HUES64 (cell line): Measurements from ENCODE around the gene VRK1.

Experiments used
- H3K27ac ChIP-seq: 2 replicates; pipeline ENCODE4 v1.7.0; 2013; ENCODE audit warnings: low read depth, low read length, inconsistent platforms
- H3K27me3 ChIP-seq: 2 replicates; pipeline ENCODE4 v1.6.1; 2013; ENCODE audit warnings: mild to moderate bottlenecking, low read length; ENCODE audit not compliant: insufficient read depth
- H3K36me3 ChIP-seq: 2 replicates; pipeline ENCODE4 v1.6.1; 2013; ENCODE audit warnings: mild to moderate bottlenecking, low read length; ENCODE audit not compliant: insufficient read depth
- H3K4me1 ChIP-seq: 2 replicates; pipeline ENCODE4 v1.6.1; 2013; ENCODE audit warnings: mild to moderate bottlenecking, low read length, moderate library complexity; ENCODE audit not compliant: insufficient read depth
- H3K4me3 ChIP-seq: 2 replicates; pipeline ENCODE4 v1.5.1; 2013; ENCODE audit warnings: mild to moderate bottlenecking, low read length, moderate library complexity
- H3K9ac ChIP-seq: 2 replicates; pipeline ENCODE4 v1.6.1; 2013; ENCODE audit warnings: mild to moderate bottlenecking, low read depth, low read length
- H3K9me3 ChIP-seq: 2 replicates; pipeline ENCODE4 v1.6.1; 2013; ENCODE audit warnings: low read depth, low read length; ENCODE audit not compliant: insufficient read depth
- WGBS: fragments of 150-250, 120-280 bp; methylation state at CpG from one replicate; pipeline ENCODE4 v1.1.7; 2013; ENCODE audit warnings: missing lambda C conversion rate; 5-methylcytosine and 5-hydroxymethylcytosine counted together

The VRK1 gene

DNA sequence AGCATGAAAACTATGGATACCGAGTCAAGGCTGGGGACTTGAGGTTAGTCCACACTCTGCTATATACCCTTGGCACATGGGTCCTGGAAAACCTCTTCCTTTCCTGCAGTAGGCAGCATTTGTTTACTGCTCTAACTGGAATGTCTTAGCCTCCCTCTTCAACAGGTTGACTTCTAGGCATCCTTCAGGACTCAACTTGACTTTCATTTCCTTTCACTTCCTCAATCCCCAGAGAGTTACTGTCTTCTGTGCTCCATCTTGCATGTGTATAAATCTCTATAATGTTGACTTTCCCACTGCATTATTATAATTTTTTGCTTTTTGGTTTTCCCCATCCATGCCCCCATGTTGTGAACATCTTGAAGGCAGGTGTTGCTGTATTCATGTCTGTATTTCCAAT is 107.9 kb downstream of the VRK1 start:
- H3K27me3 ChIP-seq, result no peaks in the 10 kb centered on the region

DNA sequence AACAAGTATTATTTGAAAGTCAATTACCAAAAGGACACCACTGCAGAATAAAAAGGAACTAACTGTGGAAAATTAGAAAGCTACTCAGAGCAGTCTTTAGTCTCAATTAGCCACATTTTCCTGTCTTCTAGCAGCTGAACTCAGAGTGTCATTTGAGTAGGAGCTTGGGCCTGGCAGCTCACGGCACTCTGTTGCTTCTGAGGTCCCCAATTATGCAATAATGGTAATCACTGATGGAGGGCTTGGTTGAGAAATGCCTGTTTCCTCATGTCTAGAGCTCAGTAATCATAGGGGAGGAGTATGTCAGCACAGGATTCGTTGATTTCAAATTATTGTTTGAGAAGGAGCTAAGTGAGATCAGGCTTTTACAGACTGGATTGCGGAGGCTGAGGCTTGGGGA is 108.6 kb downstream of the VRK1 start:
- no peaks in the 10 kb centered on the region for H3K27me3 ChIP-seq
- peaks cover 6% of the 10 kb centered on the region for H3K9me3 ChIP-seq
- H3K36me3 ChIP-seq, result no peaks in the 10 kb centered on the region
- H3K4me3 ChIP-seq, result no peak overlapping the region
- 91% methylated on average over 3 of the region's 3 CpGs for WGBS
- peaks cover 14% of the 10 kb centered on the region for H3K4me1 ChIP-seq
- no peak overlapping the region for H3K9ac ChIP-seq
- no peak overlapping the region for H3K27ac ChIP-seq

More for the DNA sequence above, 107.9 kb downstream of the VRK1 start:
- Histone ChIP-seq H3K4me3 (no peak overlapping the region), H3K4me1 (peaks cover 14% of the 10 kb centered on the region), H3K36me3 (no peaks in the 10 kb centered on the region), H3K27ac (no peak overlapping the region), H3K9me3 (peaks cover 5% of the 10 kb centered on the region), H3K9ac (no peak overlapping the region)
- 96% methylated on average over 1 of the region's 1 CpG for WGBS

DNA sequence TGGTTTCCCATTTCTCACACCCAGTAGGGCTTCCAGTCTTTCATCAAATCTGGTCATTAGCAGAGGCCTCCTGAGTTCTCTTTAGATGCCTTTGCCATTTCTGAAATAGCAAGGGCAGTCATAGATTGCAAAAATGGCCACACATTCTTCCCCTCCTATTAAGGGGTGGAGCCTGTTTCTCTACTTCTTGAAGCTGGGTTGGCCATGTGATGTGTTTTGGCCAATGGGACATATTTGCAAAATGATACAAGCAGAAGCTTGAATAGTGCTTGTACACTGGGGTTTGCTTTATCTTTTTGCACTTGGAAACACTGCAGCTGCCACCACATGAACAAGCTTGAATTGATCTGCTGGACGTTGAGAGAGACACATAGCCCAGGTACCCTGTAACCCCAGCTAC is 109.3 kb downstream of the VRK1 start:
- peaks cover 14% of the 10 kb centered on the region for H3K4me1 ChIP-seq
- 83% methylated on average over 1 of the region's 1 CpG for WGBS
- no peak overlapping the region for H3K27ac ChIP-seq
- H3K36me3 ChIP-seq, result no peaks in the 10 kb centered on the region
- H3K9ac ChIP-seq, result no peak overlapping the region
- no peak overlapping the region for H3K4me3 ChIP-seq
- H3K9me3 ChIP-seq, result peaks cover 6% of the 10 kb centered on the region
- no peaks in the 10 kb centered on the region for H3K27me3 ChIP-seq

DNA sequence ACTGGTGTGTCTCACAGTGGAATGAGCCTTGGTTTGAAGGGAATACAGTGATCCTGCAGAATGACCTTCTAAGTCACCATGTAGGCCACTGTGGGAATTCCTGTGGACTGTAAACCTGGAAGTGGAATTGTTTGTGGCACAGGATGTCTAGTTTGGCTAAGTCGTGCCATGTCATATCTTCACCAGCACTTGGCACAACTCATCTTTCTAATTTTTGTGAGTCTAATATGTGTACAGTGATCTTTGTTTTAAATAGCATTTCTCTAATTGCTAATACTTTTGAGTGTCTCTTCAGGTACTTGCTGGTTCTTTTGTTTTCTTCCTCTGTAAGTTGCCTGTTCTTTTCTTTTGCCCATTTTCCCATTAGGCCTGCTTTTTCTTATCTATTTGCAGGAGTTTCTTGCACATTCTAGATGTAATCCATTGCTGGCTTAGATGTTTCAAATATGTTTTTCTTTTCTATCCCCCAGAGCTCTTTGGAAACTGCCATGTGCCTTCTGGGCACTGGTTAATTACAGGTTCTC is 112.7 kb downstream of the VRK1 start:
- Histone ChIP-seq H3K36me3 (no peaks in the 10 kb centered on the region), H3K9me3 (peaks cover 6% of the 10 kb centered on the region)
- 100% methylated on average over 1 of the region's 1 CpG for WGBS

DNA sequence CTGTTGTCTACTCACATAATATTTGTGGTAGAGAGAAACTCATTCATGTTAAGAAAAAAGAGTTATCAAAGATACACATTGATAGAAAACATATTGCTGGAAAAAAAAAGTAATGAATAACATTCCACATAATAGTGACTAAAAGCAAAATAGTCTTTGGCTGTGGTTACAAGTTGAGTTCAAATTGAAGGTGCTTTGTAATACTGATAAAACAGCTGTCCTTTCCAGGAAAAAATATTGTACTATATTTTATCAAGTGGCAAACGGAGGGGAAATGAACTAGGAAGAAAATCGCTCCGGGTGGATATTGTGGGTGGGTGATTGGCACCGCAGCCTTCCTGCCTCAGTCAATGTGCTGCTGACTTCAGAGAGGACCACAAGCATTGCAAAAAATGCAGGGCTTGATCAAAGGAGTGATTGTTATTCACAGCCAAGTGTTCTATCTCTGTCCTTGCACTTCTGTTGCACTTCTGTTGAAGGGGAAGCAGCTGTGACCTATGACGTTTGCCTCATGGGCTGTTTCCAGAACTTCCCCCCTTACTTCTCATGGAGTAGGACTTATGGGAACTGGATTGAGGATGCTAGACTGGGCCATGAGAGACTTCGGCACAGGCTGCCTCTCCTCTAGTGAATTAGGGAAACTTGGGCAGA is 114.4 kb downstream of the VRK1 start:
- no peaks in the 10 kb centered on the region for H3K36me3 ChIP-seq
- H3K4me1 ChIP-seq, result no peaks in the 10 kb centered on the region
- H3K27me3 ChIP-seq, result no peaks in the 10 kb centered on the region
- H3K27ac ChIP-seq, result no peak overlapping the region
- no peak overlapping the region for H3K9ac ChIP-seq
- 95% methylated on average over 6 of the region's 6 CpGs for WGBS
- no peak overlapping the region for H3K4me3 ChIP-seq
- peaks cover 6% of the 10 kb centered on the region for H3K9me3 ChIP-seq

More for the DNA sequence above, 112.7 kb downstream of the VRK1 start:
- no peaks in the 10 kb centered on the region for H3K4me1 ChIP-seq
- no peak overlapping the region for H3K4me3 ChIP-seq
- no peaks in the 10 kb centered on the region for H3K27me3 ChIP-seq
- no peak overlapping the region for H3K27ac ChIP-seq
- H3K9ac ChIP-seq, result no peak overlapping the region

GRCh38 chr14:96914571-96915128 is 117.5 kb downstream of the VRK1 start:
- Histone ChIP-seq H3K4me3 (no peak overlapping the region), H3K27ac (no peak overlapping the region), H3K9ac (no peak overlapping the region)

GRCh38 chr14:96915478-96915877 is 118.3 kb downstream of the VRK1 start:
- 92% methylated on average over 4 of the region's 4 CpGs for WGBS
- Histone ChIP-seq H3K9me3 (no peaks in the 10 kb centered on the region), H3K4me3 (no peak overlapping the region), H3K4me1 (no peaks in the 10 kb centered on the region), H3K27me3 (no peaks in the 10 kb centered on the region), H3K9ac (no peak overlapping the region), H3K36me3 (no peaks in the 10 kb centered on the region), H3K27ac (no peak overlapping the region)

More at GRCh38 chr14:96914571-96915128, 117.5 kb downstream of the VRK1 start:
- Histone ChIP-seq H3K4me1 (no peaks in the 10 kb centered on the region), H3K9me3 (peaks cover 5% of the 10 kb centered on the region), H3K36me3 (no peaks in the 10 kb centered on the region), H3K27me3 (no peaks in the 10 kb centered on the region)
- WGBS, result 99% methylated on average over 5 of the region's 5 CpGs

- Histone ChIP-seq H3K27me3 (no peaks in the 10 kb centered on the region), H3K9me3 (no peaks in the 10 kb centered on the region), H3K4me3 (no peak overlapping the region), H3K4me1 (no peaks in the 10 kb centered on the region), H3K36me3 (no peaks in the 10 kb centered on the region), H3K27ac (no peak overlapping the region), H3K9ac (no peak overlapping the region)
- WGBS, result 100% methylated on average over 1 of the region's 1 CpG
These were observed 119.6 kb downstream of the VRK1 start for GRCh38 chr14:96916751-96917150.

DNA sequence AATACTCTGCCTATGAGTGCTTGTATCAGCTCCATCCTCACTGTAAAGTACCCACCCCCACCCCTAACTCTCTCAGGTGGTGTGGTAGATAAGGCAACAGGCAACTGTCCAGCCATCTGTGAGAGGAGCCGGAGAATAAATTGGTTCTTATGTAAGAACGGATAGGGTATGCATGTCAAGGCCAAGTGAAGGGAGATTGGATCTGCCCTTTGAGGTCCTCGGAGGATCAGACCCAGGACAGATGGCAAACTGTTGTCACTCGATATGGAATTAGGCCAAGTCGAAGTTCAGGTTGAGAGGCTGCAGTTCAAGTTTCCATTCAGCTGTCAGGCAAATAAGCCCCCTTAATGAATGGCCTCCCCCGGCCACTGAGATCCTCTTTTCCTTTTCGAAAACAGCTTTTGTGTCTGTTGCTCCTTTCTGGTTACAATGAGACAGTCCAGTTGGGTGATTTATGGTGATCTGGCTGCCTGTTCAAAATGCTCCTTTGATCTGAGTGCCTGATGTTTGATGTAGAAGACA is 120.3 kb downstream of the VRK1 start:
- H3K27me3 ChIP-seq, result no peaks in the 10 kb centered on the region
- no peaks in the 10 kb centered on the region for H3K36me3 ChIP-seq
- no peaks in the 10 kb centered on the region for H3K4me1 ChIP-seq
- H3K9me3 ChIP-seq, result peaks cover 5% of the 10 kb centered on the region; the same call in 1 of the 2 replicates
- H3K4me3 ChIP-seq, result no peak overlapping the region
- 94% methylated on average over 7 of the region's 7 CpGs for WGBS
- H3K27ac ChIP-seq, result no peak overlapping the region
- no peak overlapping the region for H3K9ac ChIP-seq

GRCh38 chr14:96920023-96920422 is 122.8 kb downstream of the VRK1 start:
- Histone ChIP-seq H3K27me3 (no peaks in the 10 kb centered on the region), H3K36me3 (no peaks in the 10 kb centered on the region), H3K4me1 (peaks cover 3% of the 10 kb centered on the region; the same call in 1 of the 2 replicates), H3K4me3 (no peak overlapping the region), H3K27ac (no peak overlapping the region), H3K9ac (no peak overlapping the region), H3K9me3 (peaks cover 7% of the 10 kb centered on the region; the same call in 1 of the 2 replicates)
- 94% methylated on average over 3 of the region's 3 CpGs for WGBS

DNA sequence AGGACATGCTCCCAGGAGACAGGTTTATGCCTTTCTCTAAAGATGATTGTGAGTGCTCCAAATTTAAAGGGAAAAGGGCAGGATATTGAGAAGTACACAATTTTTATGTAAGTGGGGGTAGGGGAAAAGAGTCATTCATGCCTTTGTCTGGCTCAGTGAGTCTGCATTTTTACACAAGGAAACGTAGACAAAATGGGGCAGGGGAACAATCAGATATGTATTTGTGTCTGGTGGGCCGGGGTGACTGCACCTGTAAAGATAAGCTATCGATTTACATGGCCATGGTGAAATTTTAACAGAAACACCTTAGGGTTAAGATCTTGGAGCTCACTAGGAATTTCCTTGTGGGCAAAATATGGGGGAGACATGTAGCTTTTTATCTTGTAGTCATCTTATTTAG is 123.6 kb downstream of the VRK1 start:
- Histone ChIP-seq H3K27me3 (no peaks in the 10 kb centered on the region), H3K27ac (no peak overlapping the region), H3K36me3 (no peaks in the 10 kb centered on the region), H3K4me3 (no peak overlapping the region), H3K9ac (no peak overlapping the region), H3K4me1 (peaks cover 5% of the 10 kb centered on the region), H3K9me3 (peaks cover 7% of the 10 kb centered on the region; the same call in 1 of the 2 replicates)
- 94% methylated on average over 3 of the region's 3 CpGs for WGBS
